Panc1 (cell line): ENCODE results near the gene OLFM3. TPM values are rescaled to one million over a fixed set of nuclear protein-coding genes. Genes with fewer than 3 reads are reported as not detected.
A peak's percentile ranks its signal among the peaks of the same experiment; 100 is the strongest.

Experiments used
- ATAC-seq: fragments of 200-7000 bp; cut with Tn5 transposase; 2 replicates; pipeline ENCODE4 v1.9.1; 2020; ENCODE audit warnings: mild to moderate bottlenecking, moderate library complexity
- BruUV-seq: library from RNA; stranded (reverse); fragments of 400-500 nt; replicated peaks from 2 replicates; lab custom pipeline; 2021; lab: Mats Ljungman, UMichigan
- CTCF ChIA-PET: fragments of 300-600 bp; sonication (Branson Sonifier 250); formaldehyde crosslinking; loops from one replicate; lab custom pipeline; 2022; ENCODE audit warnings: antibody characterized with exemption; lab: Charles Lee
- POLR2A ChIA-PET: fragments of 300-600 bp; sonication (Branson Sonifier 250); formaldehyde crosslinking; loops from one replicate; lab custom pipeline; 2022; ENCODE audit warnings: antibody characterized with exemption; lab: Charles Lee
- DNase-seq: peaks from one replicate; pipeline ENCODE4 v3.0.0-alpha.2; 2010; ENCODE audit warnings: low read depth, low spot score
- H3K27ac ChIP-seq: 2 replicates; pipeline ENCODE4 v1.5.1; 2011; ENCODE audit warnings: mild to moderate bottlenecking, low read length, inconsistent platforms
- H3K27me3 ChIP-seq: fragments of 200-500 bp; sonication (Bioruptor generic); 2 replicates; pipeline ENCODE4 v1.6.0; 2014; ENCODE audit warnings: low read length, inconsistent platforms; ENCODE audit not compliant: control insufficient read depth, insufficient read depth
- H3K36me3 ChIP-seq: fragments of 200-500 bp; sonication (Bioruptor generic); 2 replicates; pipeline ENCODE4 v1.5.1; 2014; ENCODE audit warnings: inconsistent platforms, mild to moderate bottlenecking, low read length, moderate library complexity; ENCODE audit not compliant: control insufficient read depth, insufficient read depth
- H3K4me1 ChIP-seq: 2 replicates; pipeline ENCODE4 v1.5.1; 2011; ENCODE audit warnings: inconsistent platforms, mild to moderate bottlenecking, low read length, moderate library complexity; ENCODE audit not compliant: control insufficient read depth, insufficient read depth
- H3K4me3 ChIP-seq, 2 experiments: 2 replicates each; pipeline ENCODE4 v1.5.1; 2011 to 2012; ENCODE audit warnings: low read depth in 2 of 2, low read length in 2 of 2, mild to moderate bottlenecking in 2 of 2, inconsistent platforms in 1 of 2, moderate library complexity in 1 of 2
- H3K9me3 ChIP-seq: fragments of 200-500 bp; sonication (Bioruptor generic); 2 replicates; pipeline ENCODE4 v1.5.1; 2014; ENCODE audit warnings: low read depth, mild to moderate bottlenecking, inconsistent platforms, low read length, moderate library complexity; ENCODE audit not compliant: control insufficient read depth, insufficient read depth
- POLR2AphosphoS5 ChIP-seq: IDR thresholded peaks from 2 replicates; pipeline ENCODE4 v1.6.1; 2012; ENCODE audit warnings: mild to moderate bottlenecking, low read depth, low read length, moderate library complexity
- REST ChIP-seq, 2 experiments: IDR thresholded peaks; 2 replicates each; pipeline ENCODE4 v1.6.1; 2011 to 2012; ENCODE audit warnings: low read depth in 2 of 2, control low read depth in 1 of 2, low read length in 1 of 2, mild to moderate bottlenecking in 1 of 2, moderate library complexity in 1 of 2; ENCODE audit not compliant: insufficient read depth in 1 of 2
- SIN3A ChIP-seq: IDR thresholded peaks from 2 replicates; pipeline ENCODE4 v1.6.1; 2012; ENCODE audit warnings: low read depth, mild to moderate bottlenecking, low read length, moderate library complexity, borderline replicate concordance; ENCODE audit not compliant: insufficient read depth
- TCF7L2 ChIP-seq: IDR thresholded peaks from 2 replicates; pipeline ENCODE4 v1.6.1; 2011; ENCODE audit warnings: mild to moderate bottlenecking, low read depth, low read length, inconsistent platforms
- in situ Hi-C: cut with HindIII; loops from 2 replicates; pipeline ENCODE4 v1.10.0; 2016; ENCODE audit warnings: low sequenced_read_pairs, low pct_unique_long_range_greater_than_20kb
- intact Hi-C: fragments of 100-400 bp; cut with micrococcal nuclease; formaldehyde crosslinking; loops from one replicate; pipeline ENCODE4 v1.10.0; 2022; ENCODE audit not compliant: unreplicated experiment
- total RNA-seq: library from RNA; stranded (reverse); gene quantifications from one replicate; pipeline ENCODE4 v1.2.1, GENCODE V29; 2021; ENCODE audit not compliant: unreplicated experiment
- TF ChIP-seq, protein P1 (sequence below): fragments of 450-650 bp; IDR thresholded peaks from 2 replicates; pipeline ENCODE4 v1.5.1; 2017; ENCODE audit warnings: mild to moderate bottlenecking

Gene OLFM3
- total RNA-seq, 1 experiment from 2014 or later, result not detected

GRCh38 chr1:101995984-101996745 lies 561 bp downstream of the OLFM3 start:
- Histone ChIP-seq H3K27me3 (no peaks in the 10 kb centered on the region), H3K4me3 (no peak overlapping the region; a peak in 1 of 4 replicates), H3K27ac (no peak overlapping the region), H3K9me3 (no peaks in the 10 kb centered on the region), H3K36me3 (no peaks in the 10 kb centered on the region), H3K4me1 (no peaks in the 10 kb centered on the region)
- no peak for ATAC-seq
- ChIA-PET CTCF (no interaction called here), POLR2A (no interaction called here)
- DNase-seq, result no peak
- intact Hi-C loops, result no loop called here
- BruUV-seq, result no TSS peak
- no peak for TF ChIP-seq TCF7L2
- TF ChIP-seq, protein P1, sequence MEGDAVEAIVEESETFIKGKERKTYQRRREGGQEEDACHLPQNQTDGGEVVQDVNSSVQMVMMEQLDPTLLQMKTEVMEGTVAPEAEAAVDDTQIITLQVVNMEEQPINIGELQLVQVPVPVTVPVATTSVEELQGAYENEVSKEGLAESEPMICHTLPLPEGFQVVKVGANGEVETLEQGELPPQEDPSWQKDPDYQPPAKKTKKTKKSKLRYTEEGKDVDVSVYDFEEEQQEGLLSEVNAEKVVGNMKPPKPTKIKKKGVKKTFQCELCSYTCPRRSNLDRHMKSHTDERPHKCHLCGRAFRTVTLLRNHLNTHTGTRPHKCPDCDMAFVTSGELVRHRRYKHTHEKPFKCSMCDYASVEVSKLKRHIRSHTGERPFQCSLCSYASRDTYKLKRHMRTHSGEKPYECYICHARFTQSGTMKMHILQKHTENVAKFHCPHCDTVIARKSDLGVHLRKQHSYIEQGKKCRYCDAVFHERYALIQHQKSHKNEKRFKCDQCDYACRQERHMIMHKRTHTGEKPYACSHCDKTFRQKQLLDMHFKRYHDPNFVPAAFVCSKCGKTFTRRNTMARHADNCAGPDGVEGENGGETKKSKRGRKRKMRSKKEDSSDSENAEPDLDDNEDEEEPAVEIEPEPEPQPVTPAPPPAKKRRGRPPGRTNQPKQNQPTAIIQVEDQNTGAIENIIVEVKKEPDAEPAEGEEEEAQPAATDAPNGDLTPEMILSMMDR, result no peak
- TF ChIP-seq REST (IDR thresholded peaks at IDR 0.05; ENCODE audit: insufficient read depth in 1 of 2, low read depth in 2 of 2, low read length in 1 of 2), result no peak
- no peak for TF ChIP-seq POLR2AphosphoS5
- TF ChIP-seq SIN3A, result no peak
- in situ Hi-C loops, result no loop called here

DNA sequence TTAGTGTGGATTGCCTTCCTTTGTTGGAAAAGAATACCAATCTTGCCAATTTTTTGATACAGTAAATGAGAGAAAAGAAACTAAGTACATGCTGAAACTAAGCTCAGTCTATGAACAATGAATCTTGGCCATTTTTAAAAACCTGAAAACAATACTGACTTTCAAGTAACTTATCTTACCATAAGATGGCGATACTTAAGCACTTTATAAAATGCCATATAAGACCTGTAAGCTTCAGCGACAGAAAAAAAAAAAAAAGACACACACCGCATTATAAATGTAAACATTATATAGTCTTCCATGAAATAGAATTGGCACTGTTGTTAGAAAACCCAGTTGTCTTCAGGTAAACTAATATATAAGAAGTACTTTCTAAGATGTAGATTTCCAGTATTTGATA lies 3.0 kb downstream of the OLFM3 start:
- no peaks in the 10 kb centered on the region for H3K27me3 ChIP-seq
- no TSS peak for BruUV-seq
- ATAC-seq, result no peak
- TF ChIP-seq SIN3A (no peak), REST (IDR thresholded peaks at IDR 0.05; ENCODE audit: insufficient read depth in 1 of 2, low read depth in 2 of 2, low read length in 1 of 2) (no peak), TCF7L2 (no peak), POLR2AphosphoS5 (no peak)
- TF ChIP-seq, protein P1, result peak; percentile 5; the same call in 1 of the 2 replicates
- H3K9me3 ChIP-seq, result no peaks in the 10 kb centered on the region
- no peak for DNase-seq
- ChIA-PET CTCF (interaction anchor here (0.7 kb wide), 1 partner anchor 1839 kb away, joined by 4 read pairs; no protein-coding TSS in a partner anchor), POLR2A (no interaction called here)
- H3K36me3 ChIP-seq, result no peaks in the 10 kb centered on the region
- intact Hi-C loops (no loop called here), in situ Hi-C loops (no loop called here)
- H3K27ac ChIP-seq, result no peak overlapping the region
- no peak overlapping the region for H3K4me3 ChIP-seq
- H3K4me1 ChIP-seq, result no peaks in the 10 kb centered on the region
